IMR-90 (cell line): ENCODE results near the gene LARP4B. TPM values are rescaled to one million over a fixed set of nuclear protein-coding genes. Genes with fewer than 3 reads are reported as not detected.
A peak's percentile ranks its signal among the peaks of the same experiment; 100 is the strongest.

Experiments
- ATAC-seq: fragments of 200-7000 bp; cut with Tn5 transposase; 2 replicates; pipeline ENCODE4 v1.9.1; 2020; ENCODE audit warnings: low read depth, mild to moderate bottlenecking, moderate library complexity
- BruUV-seq: library from RNA; stranded (reverse); fragments of 400-500 nt; replicated peaks from 2 replicates; lab custom pipeline; 2021; lab: Mats Ljungman, UMichigan
- CTCF ChIA-PET: fragments of 300-600 bp; formaldehyde crosslinking; extraction: SDS; loops from one replicate; lab custom pipeline; 2021; ENCODE audit warnings: antibody characterized with exemption; lab: Yijun Ruan, JAX
- POLR2A ChIA-PET: fragments of 300-600 bp; sonication (Branson Sonifier 250); formaldehyde crosslinking; loops from one replicate; lab custom pipeline; 2022; ENCODE audit warnings: antibody characterized with exemption; ENCODE audit not compliant: unreplicated experiment; lab: Charles Lee
- DNase-seq: peaks from one replicate; pipeline ENCODE4 v3.0.0; 2013
- H2AFZ ChIP-seq: replicated peaks from 2 replicates; pipeline ENCODE3; 2013; ENCODE audit warnings: low read length, mild to moderate bottlenecking; ENCODE audit not compliant: poor library complexity
- H2AK5ac ChIP-seq: 2 replicates; pipeline ENCODE4 v1.6.1; 2013; ENCODE audit warnings: low read depth, low read length, inconsistent platforms
- H2AK9ac ChIP-seq: replicated peaks from 2 replicates; pipeline ENCODE3; 2013; ENCODE audit warnings: mild to moderate bottlenecking, low read depth, low read length, moderate library complexity; ENCODE audit not compliant: poor library complexity
- H2BK120ac ChIP-seq: 2 replicates; pipeline ENCODE4 v1.6.1; 2013; ENCODE audit warnings: low read depth, low read length, inconsistent platforms
- H2BK15ac ChIP-seq: 3 replicates; pipeline ENCODE4 v1.6.1; 2013; ENCODE audit warnings: low read depth, low read length, inconsistent platforms
- H2BK20ac ChIP-seq: 2 replicates; pipeline ENCODE4 v1.6.1; 2013; ENCODE audit warnings: low read depth, mild to moderate bottlenecking, inconsistent platforms, low read length, moderate library complexity
- H2BK5ac ChIP-seq: 2 replicates; pipeline ENCODE4 v1.6.1; 2013; ENCODE audit warnings: mild to moderate bottlenecking, low read depth, low read length, inconsistent platforms; ENCODE audit not compliant: poor library complexity, severe bottlenecking
- H3K14ac ChIP-seq: replicated peaks from 2 replicates; pipeline ENCODE4 v1.6.1; 2013; ENCODE audit warnings: low read depth, low read length, inconsistent platforms
- H3K18ac ChIP-seq: 2 replicates; pipeline ENCODE4 v1.6.1; 2013; ENCODE audit warnings: low read depth, low read length, control low read depth
- H3K23ac ChIP-seq: 2 replicates; pipeline ENCODE4 v1.6.1; 2013; ENCODE audit warnings: low read depth, low read length, inconsistent platforms
- H3K27ac ChIP-seq: 2 replicates; pipeline ENCODE4 v1.5.1; 2013; ENCODE audit warnings: mild to moderate bottlenecking, control low read depth, low read length; ENCODE audit not compliant: insufficient read depth
- H3K27me3 ChIP-seq: 2 replicates; pipeline ENCODE4 v1.6.1; 2013; ENCODE audit warnings: low read length; ENCODE audit not compliant: control insufficient read depth, insufficient read depth
- H3K36me3 ChIP-seq: 2 replicates; pipeline ENCODE4 v1.6.1; 2013; ENCODE audit warnings: low read length, mixed read lengths; ENCODE audit not compliant: control insufficient read depth, insufficient read depth
- H3K4ac ChIP-seq: 2 replicates; pipeline ENCODE4 v1.6.1; 2013; ENCODE audit warnings: low read depth, low read length, inconsistent platforms
- H3K4me1 ChIP-seq: 2 replicates; pipeline ENCODE4 v1.6.1; 2013; ENCODE audit warnings: low read length, mixed read lengths; ENCODE audit not compliant: control insufficient read depth, insufficient read depth
- H3K4me2 ChIP-seq: 2 replicates; pipeline ENCODE4 v1.6.1; 2013; ENCODE audit warnings: low read depth, mild to moderate bottlenecking, control low read depth, low read length, moderate library complexity
- H3K4me3 ChIP-seq: 2 replicates; pipeline ENCODE4 v1.5.1; 2013; ENCODE audit warnings: low read depth, mild to moderate bottlenecking, control low read depth, low read length, moderate library complexity; ENCODE audit not compliant: insufficient read depth
- H3K56ac ChIP-seq: 2 replicates; pipeline ENCODE4 v1.6.1; 2013; ENCODE audit warnings: low read length, inconsistent platforms; ENCODE audit not compliant: insufficient read depth; ENCODE audit errors: extremely low read depth
- H3K79me1 ChIP-seq, 2 experiments: 2 replicates each; pipeline ENCODE4 v1.6.1; 2013; ENCODE audit warnings: low read length in 2 of 2, inconsistent platforms in 1 of 2, low read depth in 1 of 2
- H3K9ac ChIP-seq: 2 replicates; pipeline ENCODE4 v1.6.1; 2013; ENCODE audit warnings: low read depth, low read length, control low read depth
- H3K9me1 ChIP-seq: 2 replicates; pipeline ENCODE4 v1.6.1; 2013; ENCODE audit warnings: low read length, inconsistent platforms; ENCODE audit not compliant: insufficient read depth
- H3K9me3 ChIP-seq: 2 replicates; pipeline ENCODE4 v1.6.1; 2013; ENCODE audit warnings: low read length; ENCODE audit not compliant: control insufficient read depth, insufficient read depth
- H4K20me1 ChIP-seq: 2 replicates; pipeline ENCODE4 v1.6.1; 2013; ENCODE audit warnings: low read length, inconsistent platforms; ENCODE audit not compliant: insufficient read depth
- H4K5ac ChIP-seq: 2 replicates; pipeline ENCODE4 v1.6.1; 2013; ENCODE audit warnings: mild to moderate bottlenecking, low read depth, low read length, control low read depth
- H4K8ac ChIP-seq, 2 experiments: 2 replicates each; pipeline ENCODE4 v1.6.1; 2013; ENCODE audit warnings: low read depth in 2 of 2, low read length in 2 of 2, control low read depth in 1 of 2, inconsistent platforms in 1 of 2
- H4K91ac ChIP-seq: 2 replicates; pipeline ENCODE4 v1.6.1; 2013; ENCODE audit warnings: low read depth, low read length, inconsistent platforms; ENCODE audit not compliant: insufficient read depth
- CEBPB ChIP-seq: IDR thresholded peaks from 2 replicates; pipeline ENCODE4 v1.6.1; 2012; ENCODE audit warnings: low read depth, low read length, improper control_type of control experiment
- ELK1 ChIP-seq: fragments of 150-350 bp; IDR thresholded peaks from 2 replicates; pipeline ENCODE4 v1.6.1; 2016; ENCODE audit warnings: low read depth, mild to moderate bottlenecking, low read length, moderate library complexity, borderline replicate concordance
- FOS ChIP-seq: fragments of 150-350 bp; IDR thresholded peaks from 2 replicates; pipeline ENCODE4 v1.6.1; 2016; ENCODE audit warnings: low read depth, low read length
- MAZ ChIP-seq: IDR thresholded peaks from 2 replicates; pipeline ENCODE4 v1.6.1; 2012; ENCODE audit warnings: low read depth, mild to moderate bottlenecking, low read length, improper control_type of control experiment, moderate library complexity, borderline replicate concordance
- NFE2L2 ChIP-seq: fragments of 150-350 bp; IDR thresholded peaks from 2 replicates; pipeline ENCODE4 v1.6.1; 2016; ENCODE audit warnings: low read depth, mild to moderate bottlenecking, low read length
- POLR2A ChIP-seq: IDR thresholded peaks from 2 replicates; pipeline ENCODE4 v1.6.1; 2012; ENCODE audit warnings: mild to moderate bottlenecking, low read depth, low read length
- WGBS, 2 experiments: methylation state at CpG; one replicate each; pipeline versions ENCODE4 v1.1.5 to v1.1.7; 2013; ENCODE audit warnings: missing lambda C conversion rate in 2 of 2; ENCODE audit not compliant: insufficient read length in 1 of 2; ENCODE audit errors: extremely low coverage in 2 of 2; 5-methylcytosine and 5-hydroxymethylcytosine counted together
- dilution Hi-C: fragments of 300-500 bp; cut with HindIII; formaldehyde crosslinking; loops from one replicate; pipeline ENCODE4 v1.14.3; 2018; ENCODE audit warnings: low sequenced_read_pairs; ENCODE audit not compliant: unreplicated experiment
- in situ Hi-C: fragments of 300-500 bp; cut with MboI; formaldehyde crosslinking; loops from 3 replicates; pipeline ENCODE4 v1.14.3; 2019; ENCODE audit warnings: low sequenced_read_pairs, inconsistent platforms, mixed read lengths
- intact Hi-C: fragments of 100-400 bp; cut with micrococcal nuclease; formaldehyde crosslinking; loops from 2 replicates; pipeline ENCODE4 v1.10.0; 2022
- polyA plus RNA-seq, 3 experiments: library from polyadenylated mRNA; depleted of rRNA; stranded (reverse); fragments of >200 nt; gene quantifications; 2 replicates each; pipeline ENCODE4 v1.2.3, GENCODE V29; 2012; ENCODE audit warnings: low replicate concordance in 1 of 3
- total RNA-seq: library from RNA; depleted of rRNA; stranded (reverse); fragments of >200 nt; gene quantifications from 2 replicates; pipeline ENCODE4 v1.2.3, GENCODE V29; 2012

LARP4B gene
- total and polyA plus RNA-seq, 2 of the 4 experiments (the other 2 are of a cell fraction) = 24.3 to 25.5 TPM

GRCh38 chr10:785089-785860 lies 146.2 kb downstream of the LARP4B start:
- BruUV-seq = no TSS peak
- no peaks in the 10 kb centered on the region for H3K9me3 ChIP-seq
- H3K23ac ChIP-seq = no peak overlapping the region
- H4K5ac ChIP-seq = peak overlapping the region; percentile 52
- peak overlapping the region; percentile 86 for H3K4ac ChIP-seq
- CTCF ChIA-PET = interaction anchor here (1.0 kb wide), 1 partner anchor 274 kb away, joined by 3 read pairs; no protein-coding TSS in a partner anchor
- ATAC-seq (no peak; the same call in 1 of the 2 replicates), DNase-seq (no peak)
- H2BK120ac ChIP-seq = peak overlapping the region; percentile 93
- dilution Hi-C loops = no loop called here
- 0 out of 2 replicates have a peak overlapping the region, but pooled peaks have one; percentile 25 for H3K56ac ChIP-seq
- in situ Hi-C loops = no loop called here
- 70% methylated on average over 17 of the region's 32 CpGs; no CpG with 5 or more reads in 1 of the 2 experiments for WGBS, 2 experiments
- peak overlapping the region; percentile 70 for H4K91ac ChIP-seq
- peak overlapping the region; percentile 34; the same call in 1 of the 2 replicates for H3K27ac ChIP-seq
- POLR2A ChIA-PET = no interaction called here
- H2BK15ac ChIP-seq = peak overlapping the region; percentile 83; the same call in 1 of the 3 replicates
- peak overlapping the region; percentile 51 for H3K4me3 ChIP-seq
- H2AK9ac ChIP-seq = peak overlapping the region; percentile 90
- H3K18ac ChIP-seq = no peak overlapping the region; the same call in 1 of the 2 replicates
- H2BK20ac ChIP-seq = peak overlapping the region; percentile 45; the same call in 1 of the 2 replicates
- TF ChIP-seq NFE2L2 (no peak), FOS (no peak), POLR2A (no peak), ELK1 (no peak), CEBPB (no peak), MAZ (no peak)
- no peaks in the 10 kb centered on the region for H3K79me1 ChIP-seq
- H4K8ac ChIP-seq = peak overlapping the region; percentile 93 to 95
- peak overlapping the region; percentile 83; the same call in 1 of the 2 replicates for H3K4me2 ChIP-seq
- peaks cover 5% of the 10 kb centered on the region for H3K4me1 ChIP-seq
- H2AK5ac ChIP-seq = peak overlapping the region; percentile 29; the same call in 1 of the 2 replicates
- H3K14ac ChIP-seq = peak overlapping the region; percentile 90; the same call in 1 of the 2 replicates
- H3K9ac ChIP-seq = peak overlapping the region; percentile 18; the same call in 1 of the 2 replicates
- no peaks in the 10 kb centered on the region for H4K20me1 ChIP-seq
- H2BK5ac ChIP-seq = peak overlapping the region; percentile 22
- no peaks in the 10 kb centered on the region for H3K27me3 ChIP-seq
- H3K36me3 ChIP-seq = no peaks in the 10 kb centered on the region
- intact Hi-C loops = loop anchor here (5.0 kb wide), 1 partner anchor 93 kb away; no protein-coding TSS in a partner anchor
- no peaks in the 10 kb centered on the region for H3K9me1 ChIP-seq
- H2AFZ ChIP-seq = peak overlapping the region; percentile 94
